SK-N-SH treated with all-trans-retinoic acid at 6 μM for 48 hours (cell line): Measurements from ENCODE around the gene FAM72D.
"Not testable (repeated sequence)": the region's sequence is repeated elsewhere in the genome, so short reads cannot be mapped to it uniquely, and the experiment has no call there.

ENCODE experiments used
- ESRRG ChIP-seq: fragments of 250-450 bp; sonication (Bioruptor Pico); IDR thresholded peaks from 2 replicates; pipeline ENCODE4 v1.6.1; 2021; ENCODE audit warnings: mild to moderate bottlenecking
- ZC3H10 ChIP-seq: fragments of 250-450 bp; sonication (Bioruptor Pico); IDR thresholded peaks from 2 replicates; pipeline ENCODE4 v1.5.1; 2021; ENCODE audit warnings: mild to moderate bottlenecking, moderate library complexity
- TF ChIP-seq, protein P1 (sequence below): fragments of 250-450 bp; sonication (Bioruptor Pico); IDR thresholded peaks from 2 replicates; pipeline ENCODE4 v1.8.0; 2020; ENCODE audit warnings: mild to moderate bottlenecking, moderate library complexity, borderline replicate concordance

DNA sequence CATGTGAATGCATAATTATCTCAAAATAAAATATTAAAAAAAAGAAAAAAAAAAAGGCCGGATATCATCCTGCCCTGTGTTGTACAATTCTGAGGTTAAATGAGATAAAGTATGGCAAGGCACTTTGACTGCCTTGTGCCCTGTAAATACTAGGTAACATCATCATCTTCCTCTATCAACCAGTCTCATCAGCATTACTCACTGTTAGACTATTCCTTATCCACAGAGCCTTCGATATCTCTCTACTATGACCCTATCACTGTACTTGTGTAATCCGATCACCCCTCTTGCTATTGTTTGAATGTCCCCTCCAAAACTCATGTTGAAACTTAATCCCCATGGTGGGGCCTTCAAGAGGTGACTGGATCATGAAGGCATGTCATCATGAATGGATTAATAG, 18.9 kb upstream of the FAM72D start:
- TF ChIP-seq ESRRG (CRISPR knock-in tag); ZC3H10: not testable (repeated sequence)
- TF ChIP-seq, protein P1, sequence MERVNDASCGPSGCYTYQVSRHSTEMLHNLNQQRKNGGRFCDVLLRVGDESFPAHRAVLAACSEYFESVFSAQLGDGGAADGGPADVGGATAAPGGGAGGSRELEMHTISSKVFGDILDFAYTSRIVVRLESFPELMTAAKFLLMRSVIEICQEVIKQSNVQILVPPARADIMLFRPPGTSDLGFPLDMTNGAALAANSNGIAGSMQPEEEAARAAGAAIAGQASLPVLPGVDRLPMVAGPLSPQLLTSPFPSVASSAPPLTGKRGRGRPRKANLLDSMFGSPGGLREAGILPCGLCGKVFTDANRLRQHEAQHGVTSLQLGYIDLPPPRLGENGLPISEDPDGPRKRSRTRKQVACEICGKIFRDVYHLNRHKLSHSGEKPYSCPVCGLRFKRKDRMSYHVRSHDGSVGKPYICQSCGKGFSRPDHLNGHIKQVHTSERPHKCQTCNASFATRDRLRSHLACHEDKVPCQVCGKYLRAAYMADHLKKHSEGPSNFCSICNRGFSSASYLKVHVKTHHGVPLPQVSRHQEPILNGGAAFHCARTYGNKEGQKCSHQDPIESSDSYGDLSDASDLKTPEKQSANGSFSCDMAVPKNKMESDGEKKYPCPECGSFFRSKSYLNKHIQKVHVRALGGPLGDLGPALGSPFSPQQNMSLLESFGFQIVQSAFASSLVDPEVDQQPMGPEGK (CRISPR knock-in tag), result not testable (repeated sequence)
